Natural killer cell (primary cell): ENCODE results near the gene BLTP3A. TPM values are rescaled to one million over a fixed set of nuclear protein-coding genes. Genes with fewer than 3 reads are reported as not detected.

Source experiments
- ATAC-seq, 3 donors: fragments of 150-1000 bp in 2 of 3; fragments of 200-7000 bp in 1 of 3; cut with Tn5 transposase; 1 replicate in 1 of 3; 2 replicates in 2 of 3; pipeline ENCODE4 v1.10.0; 2021; ENCODE audit warnings: mild to moderate bottlenecking in 2 of 3, moderate library complexity in 2 of 3
- DNase-seq, 2 donors: peaks; one replicate each; pipeline versions ENCODE4 v3.0.0 to v3.0.0-alpha.2; 2013 to 2021; ENCODE audit warnings: mixed read lengths in 1 of 2
- H3K27ac ChIP-seq: one replicate; pipeline ENCODE4 v1.5.1; 2013; ENCODE audit warnings: mild to moderate bottlenecking, low read length
- H3K27me3 ChIP-seq: one replicate; pipeline ENCODE4 v1.6.1; 2013; ENCODE audit warnings: low read length; ENCODE audit not compliant: control insufficient read depth, insufficient read depth
- H3K36me3 ChIP-seq: one replicate; pipeline ENCODE4 v1.6.1; 2013; ENCODE audit warnings: low read length; ENCODE audit not compliant: control insufficient read depth, insufficient read depth
- H3K4me1 ChIP-seq: one replicate; pipeline ENCODE4 v1.6.1; 2013; ENCODE audit warnings: low read length; ENCODE audit not compliant: control insufficient read depth, insufficient read depth
- H3K4me3 ChIP-seq: one replicate; pipeline ENCODE4 v1.5.1; 2013; ENCODE audit warnings: low read length
- H3K9me3 ChIP-seq: one replicate; pipeline ENCODE4 v1.6.1; 2013; ENCODE audit warnings: low read length; ENCODE audit not compliant: control insufficient read depth, insufficient read depth
- H3K27ac Mint-ChIP-seq, 2 donors: one replicate each; pipeline ENCODE4 v1.8.0; 2022; ENCODE audit warnings: mild to moderate bottlenecking in 2 of 2, mixed read lengths in 2 of 2, moderate library complexity in 1 of 2
- H3K27me3 Mint-ChIP-seq, 2 donors: one replicate each; pipeline ENCODE4 v1.8.0; 2022; ENCODE audit warnings: low read depth in 2 of 2, mixed read lengths in 2 of 2
- H3K36me3 Mint-ChIP-seq: one replicate; pipeline ENCODE4 v1.8.0; 2022; ENCODE audit warnings: mixed read lengths
- H3K4me1 Mint-ChIP-seq, 2 donors: one replicate each; pipeline ENCODE4 v1.8.0; 2022; ENCODE audit warnings: mixed read lengths in 2 of 2
- H3K4me3 Mint-ChIP-seq: one replicate; pipeline ENCODE4 v1.8.0; 2022; ENCODE audit warnings: mild to moderate bottlenecking, moderate library complexity, mixed read lengths
- H3K9me3 Mint-ChIP-seq, 2 donors: one replicate each; pipeline ENCODE4 v1.8.0; 2022; ENCODE audit warnings: mixed read lengths in 2 of 2
- WGBS: methylation state at CpG from one replicate; pipeline ENCODE4 v1.1.7; 2013; ENCODE audit warnings: missing lambda C conversion rate; ENCODE audit not compliant: insufficient coverage; 5-methylcytosine and 5-hydroxymethylcytosine counted together
- intact Hi-C: fragments of 100-400 bp; cut with micrococcal nuclease; formaldehyde crosslinking; loops from one replicate; pipeline ENCODE4 v1.14.2; 2022
- total RNA-seq, 4 donors: library from RNA; stranded (reverse); fragments of 120-200 nt in 1 of 4; gene quantifications; one replicate each; pipeline versions ENCODE4 v1.2.3 to v1.2.4, GENCODE V29; 2013 to 2022
- TF ChIP-seq, protein P1 (sequence below): fragments of 200-600 bp; IDR thresholded peaks from one replicate; pipeline ENCODE4 v1.8.0; 2022; ENCODE audit warnings: antibody characterized with exemption

Gene BLTP3A
- total RNA-seq, 3 donors from 2014 or later (not counting 1 experiment from before 2014, with no cell fraction given), result 16.6 to 17.5 (median 17.1) TPM

DNA sequence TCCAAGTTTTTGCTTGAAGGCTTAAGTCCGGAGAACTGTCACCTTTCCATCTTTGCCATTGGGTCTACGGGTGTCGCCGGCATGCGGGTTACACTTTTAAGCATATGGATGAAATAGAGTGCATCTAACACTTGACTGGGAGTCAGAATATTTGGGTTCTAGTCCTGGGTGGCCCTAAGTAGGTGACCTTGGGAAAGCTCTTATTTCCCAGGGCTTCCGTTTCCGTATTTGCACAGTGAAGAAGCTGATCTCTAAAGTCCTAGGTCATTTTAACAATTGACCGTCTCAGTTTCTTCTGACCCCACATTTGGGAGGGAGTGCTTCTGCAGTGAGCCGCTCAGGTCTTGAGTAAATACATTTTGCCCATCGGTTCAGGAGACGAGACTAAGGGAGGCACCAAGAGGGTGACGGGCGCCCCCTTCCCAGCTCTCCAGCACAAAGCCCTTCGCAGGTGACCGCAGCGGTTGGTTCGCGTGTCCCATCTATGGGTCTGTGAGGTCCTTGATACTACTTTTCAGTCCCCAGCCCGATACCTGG, 651 bp upstream of the BLTP3A start:
- Histone ChIP-seq H3K4me1 (peaks cover 18% of the 10 kb centered on the region), H3K27ac (peak overlapping the region; percentile 67), H3K36me3 (no peaks in the 10 kb centered on the region), H3K4me3 (peak overlapping the region; percentile 86), H3K9me3 (no peaks in the 10 kb centered on the region), H3K27me3 (no peaks in the 10 kb centered on the region)
- WGBS, result 9% methylated on average over 19 of the region's 19 CpGs
- H3K36me3 Mint-ChIP-seq, result no peaks in the 10 kb centered on the region
- ATAC-seq, result peak; percentile 23 to 27 (median 25)
- H3K9me3 Mint-ChIP-seq, result no peaks in the 10 kb centered on the region
- peaks cover 30 to 34% of the 10 kb centered on the region in 2 donors for H3K4me1 Mint-ChIP-seq
- peak overlapping the region; percentile 89 to 97 for H3K27ac Mint-ChIP-seq
- intact Hi-C loops, result loop anchor here (10.0 kb wide), 1 partner anchor 96 kb away; the partner anchor contains the start of gene ILRUN
- peak in 1 of 2 donors; percentile 38 for DNase-seq
- TF ChIP-seq, protein P1, sequence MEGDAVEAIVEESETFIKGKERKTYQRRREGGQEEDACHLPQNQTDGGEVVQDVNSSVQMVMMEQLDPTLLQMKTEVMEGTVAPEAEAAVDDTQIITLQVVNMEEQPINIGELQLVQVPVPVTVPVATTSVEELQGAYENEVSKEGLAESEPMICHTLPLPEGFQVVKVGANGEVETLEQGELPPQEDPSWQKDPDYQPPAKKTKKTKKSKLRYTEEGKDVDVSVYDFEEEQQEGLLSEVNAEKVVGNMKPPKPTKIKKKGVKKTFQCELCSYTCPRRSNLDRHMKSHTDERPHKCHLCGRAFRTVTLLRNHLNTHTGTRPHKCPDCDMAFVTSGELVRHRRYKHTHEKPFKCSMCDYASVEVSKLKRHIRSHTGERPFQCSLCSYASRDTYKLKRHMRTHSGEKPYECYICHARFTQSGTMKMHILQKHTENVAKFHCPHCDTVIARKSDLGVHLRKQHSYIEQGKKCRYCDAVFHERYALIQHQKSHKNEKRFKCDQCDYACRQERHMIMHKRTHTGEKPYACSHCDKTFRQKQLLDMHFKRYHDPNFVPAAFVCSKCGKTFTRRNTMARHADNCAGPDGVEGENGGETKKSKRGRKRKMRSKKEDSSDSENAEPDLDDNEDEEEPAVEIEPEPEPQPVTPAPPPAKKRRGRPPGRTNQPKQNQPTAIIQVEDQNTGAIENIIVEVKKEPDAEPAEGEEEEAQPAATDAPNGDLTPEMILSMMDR, result no peak
- peak overlapping the region; percentile 93 for H3K4me3 Mint-ChIP-seq
- H3K27me3 Mint-ChIP-seq, result no peaks in the 10 kb centered on the region

DNA sequence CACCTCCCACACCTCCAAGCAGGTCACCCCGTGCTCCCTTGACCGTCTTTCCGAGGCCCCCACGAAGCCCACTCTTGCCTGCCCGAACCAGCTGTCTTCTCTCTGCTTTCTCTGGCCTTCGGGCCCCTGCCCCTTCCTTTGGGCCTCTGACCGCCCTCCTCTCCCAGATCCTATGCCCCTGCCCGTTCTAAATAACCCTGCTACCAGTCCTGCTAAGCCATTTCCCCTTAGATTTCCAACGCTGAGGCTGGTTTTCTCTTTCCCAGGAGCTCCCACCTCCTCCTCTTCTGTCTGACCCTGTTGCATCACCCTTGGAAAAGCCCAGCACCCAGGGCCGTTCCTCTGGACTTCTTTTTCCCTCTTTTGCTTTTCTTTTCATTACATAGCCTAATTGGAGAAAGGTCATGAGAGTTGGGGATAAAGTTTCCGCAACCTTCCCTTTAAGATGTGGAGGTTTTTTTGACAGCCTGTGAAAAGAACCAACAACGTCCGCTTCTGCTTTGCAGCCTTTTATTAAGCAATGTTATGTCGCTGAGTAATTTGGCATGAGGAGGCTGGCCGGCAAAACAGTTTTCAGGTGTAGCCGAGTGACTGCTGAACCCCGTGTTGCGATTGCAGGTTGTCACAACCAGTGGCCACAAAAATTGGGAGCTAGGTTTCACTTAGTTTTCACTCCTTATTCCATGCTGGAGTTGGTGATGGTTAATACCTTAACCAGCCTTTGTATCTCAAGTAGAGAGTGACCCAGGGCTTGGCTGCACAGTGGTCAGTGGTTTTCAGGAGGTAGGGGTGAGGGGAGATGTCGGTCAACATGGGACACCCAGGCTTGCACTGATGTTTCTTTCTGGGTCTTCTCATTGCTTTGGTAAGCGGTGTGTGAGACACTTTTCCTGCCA, 970 bp downstream of the BLTP3A start:
- 18% methylated on average over 19 of the region's 20 CpGs for WGBS
- Histone ChIP-seq H3K4me3 (peak overlapping the region; percentile 93), H3K27me3 (no peaks in the 10 kb centered on the region), H3K27ac (peak overlapping the region; percentile 88), H3K4me1 (peaks cover 18% of the 10 kb centered on the region), H3K9me3 (no peaks in the 10 kb centered on the region), H3K36me3 (no peaks in the 10 kb centered on the region)
- Mint-ChIP-seq H3K27me3 (no peaks in the 10 kb centered on the region), H3K4me1 (peaks cover 30 to 35% of the 10 kb centered on the region in 2 donors), H3K9me3 (no peaks in the 10 kb centered on the region), H3K27ac (peak overlapping the region; percentile 89 to 97), H3K4me3 (peak overlapping the region; percentile 93), H3K36me3 (no peaks in the 10 kb centered on the region)
- TF ChIP-seq, protein P1, result no peak
- intact Hi-C loops, result loop anchor here (1.0 to 10.0 kb wide), 2 partner anchors 36 to 98 kb away; partner anchors contain the start of genes ILRUN and SNRPC
- ATAC-seq (peak in 1 of 3 donors; percentile 19), DNase-seq (peak; percentile 26 to 40)

DNA sequence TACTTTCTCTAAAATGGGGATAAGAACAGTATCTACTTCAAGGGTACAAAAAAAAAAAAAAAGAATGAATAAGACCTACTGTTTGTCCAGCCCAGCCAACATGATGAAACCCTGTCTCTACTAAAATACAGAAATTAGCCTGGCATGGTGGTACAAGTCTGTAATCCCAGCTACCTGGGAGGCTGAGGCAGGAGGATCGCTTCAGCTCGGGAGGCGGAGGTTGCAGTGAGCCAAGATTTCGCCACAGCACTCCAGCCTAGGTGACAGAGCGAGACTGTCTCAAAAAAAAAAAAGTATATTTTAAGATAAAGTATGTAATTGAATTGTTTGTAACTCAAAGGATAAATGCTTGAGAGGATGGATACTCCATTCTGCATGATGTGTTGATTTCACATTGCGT, 2.0 kb downstream of the BLTP3A start:
- H3K36me3 ChIP-seq, result no peaks in the 10 kb centered on the region
- no peak overlapping the region for H3K4me3 ChIP-seq
- ATAC-seq, result no peak
- no peak overlapping the region for H3K27ac ChIP-seq
- intact Hi-C loops, result loop anchor here (10.0 kb wide), 1 partner anchor 99 kb away; the partner anchor contains the start of gene ILRUN
- H3K4me1 ChIP-seq, result peaks cover 18% of the 10 kb centered on the region
- Mint-ChIP-seq H3K27ac (peak overlapping the region; percentile 89 to 97), H3K36me3 (no peaks in the 10 kb centered on the region), H3K4me3 (peak overlapping the region; percentile 93), H3K9me3 (no peaks in the 10 kb centered on the region), H3K27me3 (no peaks in the 10 kb centered on the region), H3K4me1 (peaks cover 30 to 35% of the 10 kb centered on the region in 2 donors)
- H3K9me3 ChIP-seq, result no peaks in the 10 kb centered on the region
- TF ChIP-seq, protein P1, result no peak
- no peaks in the 10 kb centered on the region for H3K27me3 ChIP-seq
- WGBS, result 91% methylated on average over 5 of the region's 6 CpGs
- DNase-seq, result no peak
